C4-2B (cell line): ENCODE measurements around the gene HSPA8.

Experiments
- CTCF ChIP-seq: fragments of 450-650 bp; conservative IDR thresholded peaks from 2 replicates; pipeline ENCODE4 v1.5.1; 2017; ENCODE audit warnings: mild to moderate bottlenecking
- ZFX ChIP-seq: fragments of 450-650 bp; IDR thresholded peaks from 2 replicates; pipeline ENCODE4 v1.6.1; 2017

GRCh38 chr11:123093739-123094138 is 31.8 kb upstream of the HSPA8 start:
- no peak for TF ChIP-seq CTCF
- no peak for TF ChIP-seq ZFX
